HL-60 (cell line): ENCODE measurements around the gene MMP21.

Source experiments
- CTCF ChIP-seq: IDR thresholded peaks from one replicate; pipeline ENCODE4 v1.5.1; 2011; ENCODE audit warnings: low read length, control low read depth, inconsistent platforms; ENCODE audit not compliant: insufficient read depth
- POLR2AphosphoS5 ChIP-seq: IDR thresholded peaks from 2 replicates; pipeline ENCODE4 v1.6.1; 2012; ENCODE audit warnings: low read depth
- REST ChIP-seq: IDR thresholded peaks from 2 replicates; pipeline ENCODE4 v1.6.1; 2012; ENCODE audit warnings: low read depth; ENCODE audit not compliant: insufficient replicate concordance

- no peak for TF ChIP-seq CTCF
- no peak for TF ChIP-seq REST
- no peak for TF ChIP-seq POLR2AphosphoS5
Measured at GRCh38 chr10:125722811-125723210, 52.8 kb downstream of the MMP21 start.
